Heart left ventricle (tissue), 13 donors: ENCODE data around the gene CD48.

ENCODE experiments used
- CTCF ChIP-seq, 12 donors: fragments of 200-600 bp; sonication (generic) in 4 of 12; IDR thresholded peaks; one replicate each; pipeline versions ENCODE4 v1.5.0 to v1.8.0; 2018 to 2022; ENCODE audit warnings: antibody characterized with exemption in 12 of 12, mild to moderate bottlenecking in 5 of 12
- POLR2A ChIP-seq, 2 donors: fragments of 450-650 bp; IDR thresholded peaks; one replicate each; pipeline ENCODE4 v1.6.1; 2017; ENCODE audit warnings: antibody characterized with exemption in 2 of 2, mild to moderate bottlenecking in 2 of 2, moderate library complexity in 2 of 2
- donor health status: ischemic (EF 13 %, LVEDD 7.1; RV severe dilation, severe dysfunction).
- donor health status: DM: no; HTN: yes; CAD: no.
- donor health status: DM: no; HTN: no; CAD: no.
- donor health status: ischemic (EF 25% LVEDD 6.9; RV normal size, moderate dysfunction).
- donor health status: ischemic (EF 25% LVEDD 5.7; RV mildly dilated, moderate dysfunction).
- donor health status: ischemic (EF 35%, LVEDD 5.7; RV mildly dilated, moderate dysfunction).
- donor health status: nonischemic (EF 11% LVEDD 7.7; RV severe dilation, severe dysfunction).
- donor health status: DM: yes; HTN: yes; CAD: no.
- donor health status: PGD.
- donor health status: ischemic (EF 29% LVEDD 5.4; RV normal size, mild dysfunction).
- donor health status: nonischemic (EF 23%, LVEDD 6.1; RV moderate dilation, normal function).

- no peak for TF ChIP-seq POLR2A (IDR thresholded peaks at IDR 0.05)
- no peak for TF ChIP-seq CTCF (IDR thresholded peaks at IDR 0.05)
Observed at GRCh38 chr1:160682983-160683865, 28.4 kb downstream of the CD48 start.
